Bronchial epithelial cell (primary cell): ENCODE results near the gene GPR135. TPM values are rescaled to one million over a fixed set of nuclear protein-coding genes. Genes with fewer than 3 reads are reported as not detected.

Experiments used
- DNase-seq: peaks from one replicate; pipeline ENCODE4 v3.0.0-alpha.2; 2010; ENCODE audit warnings: low read depth
- FAIRE-seq: peaks from 2 replicates; lab custom pipeline; 2011; peaks lifted over from hg19 to GRCh38; lab: Jason Lieb, UNC
- H3K27me3 ChIP-seq: 2 replicates; pipeline ENCODE4 v1.5.1; 2011; ENCODE audit warnings: low read length; ENCODE audit not compliant: control insufficient read depth, insufficient read depth
- H3K36me3 ChIP-seq: 2 replicates; pipeline ENCODE4 v1.5.1; 2011; ENCODE audit warnings: low read length; ENCODE audit not compliant: control insufficient read depth, insufficient read depth
- H3K4me3 ChIP-seq: 2 replicates; pipeline ENCODE4 v1.5.1; 2011; ENCODE audit warnings: mild to moderate bottlenecking, low read depth, low read length, control low read depth
- CTCF ChIP-seq: IDR thresholded peaks from 2 replicates; pipeline ENCODE4 v1.5.1; 2011; ENCODE audit warnings: mild to moderate bottlenecking, moderate library complexity, low read length, control low read depth, inconsistent platforms; ENCODE audit not compliant: insufficient read depth, severe bottlenecking
- total RNA-seq: library from RNA; depleted of rRNA; stranded (reverse); fragments of >200 nt; gene quantifications from 2 replicates; pipeline ENCODE4 v1.2.1, GENCODE V29; 2014

GPR135 gene
- total RNA-seq, 1 donor from 2014 or later, result 0.26 TPM

GRCh38 chr14:59435987-59436386 is 29.2 kb downstream of the GPR135 start:
- H3K4me3 ChIP-seq, result no peak overlapping the region
- H3K36me3 ChIP-seq, result no peaks in the 10 kb centered on the region
- H3K27me3 ChIP-seq, result no peaks in the 10 kb centered on the region
- FAIRE-seq, result no peak
- no peak for TF ChIP-seq CTCF
- DNase-seq, result no peak

DNA sequence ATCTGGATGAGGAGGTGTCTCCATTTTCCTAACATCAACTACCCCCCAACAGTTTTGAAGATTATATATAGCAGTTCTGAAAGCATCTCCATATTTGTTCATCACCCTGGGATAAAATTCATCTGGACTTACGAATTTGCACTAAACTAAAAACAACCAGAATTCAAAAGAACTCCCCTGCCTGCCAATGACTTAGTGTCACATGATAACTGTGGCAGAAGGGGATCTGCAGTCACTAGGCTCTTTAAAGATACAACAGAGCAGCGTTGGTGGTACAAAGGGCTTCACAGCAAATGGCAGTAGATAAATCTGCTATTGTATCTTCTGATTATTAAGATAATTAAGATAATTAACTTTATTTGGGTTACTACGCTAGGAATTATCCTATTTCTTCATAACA is 30.1 kb downstream of the GPR135 start:
- no peaks in the 10 kb centered on the region for H3K36me3 ChIP-seq
- DNase-seq (no peak), FAIRE-seq (no peak)
- no peaks in the 10 kb centered on the region for H3K27me3 ChIP-seq
- no peak overlapping the region for H3K4me3 ChIP-seq
- TF ChIP-seq CTCF, result no peak

DNA sequence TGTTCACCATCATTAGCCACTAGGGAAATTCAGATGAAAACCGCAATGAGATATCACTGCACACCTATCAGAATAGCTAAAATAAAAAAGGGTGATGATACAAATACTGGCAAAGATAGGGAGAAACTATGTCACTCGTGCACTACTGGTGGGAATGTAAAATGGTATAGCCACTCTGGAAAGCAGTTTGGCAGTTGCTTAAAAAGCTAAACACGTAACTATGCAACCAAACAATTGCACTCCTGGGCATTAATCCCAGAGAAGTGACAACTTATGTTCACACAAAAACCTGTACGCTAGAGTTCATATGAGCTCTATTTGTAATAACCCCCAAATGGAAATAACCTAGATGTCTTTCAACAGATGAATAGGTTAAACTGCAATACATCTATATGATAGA is 35.4 kb downstream of the GPR135 start:
- FAIRE-seq, result no peak
- no peaks in the 10 kb centered on the region for H3K27me3 ChIP-seq
- no peak overlapping the region for H3K4me3 ChIP-seq
- no peaks in the 10 kb centered on the region for H3K36me3 ChIP-seq
- DNase-seq, result no peak
- no peak for TF ChIP-seq CTCF

- DNase-seq (peak; percentile 29), FAIRE-seq (no peak)
- Histone ChIP-seq H3K27me3 (no peaks in the 10 kb centered on the region), H3K36me3 (no peaks in the 10 kb centered on the region), H3K4me3 (no peak overlapping the region)
- no peak for TF ChIP-seq CTCF
Measured at GRCh38 chr14:59428581-59429012, 36.6 kb downstream of the GPR135 start.

DNA sequence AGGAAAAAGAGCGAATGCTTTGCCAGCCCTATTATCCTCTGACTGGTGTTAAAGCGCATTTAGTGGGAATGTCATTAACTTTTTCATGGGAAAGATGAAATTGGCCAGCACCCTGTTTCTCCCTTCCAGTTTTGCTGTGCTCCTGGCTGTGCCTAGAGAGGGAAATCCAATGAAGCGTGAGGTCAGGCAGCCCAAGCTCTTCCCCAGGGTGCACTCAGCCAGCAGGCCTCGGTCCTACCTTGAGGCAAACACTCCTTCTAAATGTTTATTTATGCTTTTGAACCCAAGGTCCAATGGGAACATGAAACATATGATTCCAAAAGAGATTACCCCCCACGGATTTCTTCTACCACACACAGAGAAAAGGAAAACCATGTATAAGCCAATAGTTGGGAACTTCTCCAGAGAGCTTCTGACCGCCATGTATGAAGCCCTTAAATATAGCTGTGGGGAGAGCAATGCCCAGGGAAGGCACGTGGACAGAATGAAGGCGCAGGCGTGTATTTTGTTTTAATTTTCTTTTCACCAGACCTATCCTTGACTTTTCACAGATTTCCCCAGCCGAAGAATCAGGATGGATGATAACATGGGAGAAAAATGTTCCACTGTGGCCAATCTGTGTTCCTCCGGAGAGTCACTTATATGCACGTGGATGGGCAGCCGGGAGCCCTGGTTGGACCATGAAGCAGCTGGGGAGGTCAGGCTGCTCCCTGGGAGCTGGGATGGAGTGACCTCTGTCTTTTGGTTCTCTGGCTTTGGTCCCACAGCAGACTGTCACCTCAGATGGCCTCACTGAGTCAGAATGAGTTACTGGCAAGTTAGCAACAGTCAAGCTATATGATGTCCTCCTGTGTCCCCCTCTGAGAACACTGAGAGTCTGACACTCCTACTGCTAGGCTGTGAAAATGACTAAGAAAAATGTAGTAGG is 37.3 kb downstream of the GPR135 start:
- no peak for DNase-seq
- H3K36me3 ChIP-seq, result no peaks in the 10 kb centered on the region
- TF ChIP-seq CTCF, result no peak
- FAIRE-seq, result no peak
- H3K4me3 ChIP-seq, result no peak overlapping the region
- no peaks in the 10 kb centered on the region for H3K27me3 ChIP-seq
